HCT116 (cell line): Measurements from ENCODE around the gene RNF111. TPM values are rescaled to one million over a fixed set of nuclear protein-coding genes. Genes with fewer than 3 reads are reported as not detected.

Experiments
- ATAC-seq: fragments of 200-7000 bp; cut with Tn5 transposase; 2 replicates; pipeline ENCODE4 v1.9.1; 2020; ENCODE audit warnings: mild to moderate bottlenecking, moderate library complexity
- BruUV-seq: library from RNA; stranded (reverse); fragments of 400-500 nt; replicated peaks from 2 replicates; lab custom pipeline; 2021; lab: Mats Ljungman, UMichigan
- CTCF ChIA-PET: fragments of 300-600 bp; sonication (Branson Sonifier 250); formaldehyde crosslinking; loops from one replicate; lab custom pipeline; 2021; ENCODE audit warnings: antibody characterized with exemption; lab: Charles Lee
- POLR2A ChIA-PET: fragments of 300-600, 350-600 bp; sonication (Branson Sonifier 250); formaldehyde crosslinking; loops from one replicate; lab custom pipeline; 2021; ENCODE audit warnings: antibody characterized with exemption; lab: Charles Lee
- RAD21 ChIA-PET, 2 experiments: fragments of 300-600 bp; sonication (Branson Sonifier 250); formaldehyde crosslinking; loops; one replicate each; lab custom pipeline; 2023; ENCODE audit warnings: low total read pairs in 2 of 2; ENCODE audit not compliant: uncharacterized antibody in 2 of 2, unreplicated experiment in 2 of 2, low non-redundant PET in 1 of 2; lab: Charles Lee
- DNase-seq: peaks from one replicate; pipeline ENCODE4 v3.0.0-alpha.2; 2010; ENCODE audit warnings: low read depth, low spot score
- H2AFZ ChIP-seq: fragments of 200-600 bp; shearing (Covaris generic), sonication (generic); 2 replicates; pipeline ENCODE4 v1.6.1; 2017; ENCODE audit warnings: low read depth, mixed run types, mixed read lengths, antibody characterized with exemption, low read length; ENCODE audit not compliant: poor library complexity, severe bottlenecking
- H3K27ac ChIP-seq: 2 replicates; pipeline ENCODE4 v1.5.1; 2012; ENCODE audit warnings: low read depth, low read length
- H3K27me3 ChIP-seq: fragments of 200-600 bp; sonication (generic); 2 replicates; pipeline ENCODE4 v1.6.1; 2016; ENCODE audit warnings: mixed run types, low read length, mixed read lengths; ENCODE audit not compliant: insufficient read depth
- H3K36me3 ChIP-seq, 2 experiments: fragments of 200-500 bp in 1 of 2; fragments of 200-600 bp in 1 of 2; sonication (Bioruptor generic) in 1 of 2; sonication (generic) in 1 of 2; 2 replicates each; pipeline versions ENCODE4 v1.5.1 to v1.6.1; 2014 to 2016; ENCODE audit warnings: low read length in 2 of 2, inconsistent platforms in 1 of 2, mixed read lengths in 1 of 2, mixed run types in 1 of 2; ENCODE audit not compliant: insufficient read depth in 2 of 2, control insufficient read depth in 1 of 2
- H3K4me1 ChIP-seq, 2 experiments: fragments of 200-600 bp in 1 of 2; sonication (generic) in 1 of 2; 2 replicates each; pipeline versions ENCODE4 v1.5.1 to v1.6.1; 2012 to 2017; ENCODE audit warnings: low read length in 2 of 2, inconsistent platforms in 1 of 2, mild to moderate bottlenecking in 1 of 2, mixed read lengths in 1 of 2, mixed run types in 1 of 2, moderate library complexity in 1 of 2; ENCODE audit not compliant: insufficient read depth in 2 of 2, control insufficient read depth in 1 of 2
- H3K4me2 ChIP-seq: fragments of 200-600 bp; sonication (generic); 2 replicates; pipeline ENCODE4 v1.6.1; 2017; ENCODE audit warnings: mixed run types, low read length, mixed read lengths
- H3K4me3 ChIP-seq, 2 experiments: fragments of 200-600 bp in 1 of 2; sonication (generic) in 1 of 2; replicated peaks in 1 of 2; 2 replicates each; pipeline ENCODE4 v1.5.1; 2011 to 2016; ENCODE audit warnings: low read length in 2 of 2, control low read depth in 1 of 2, low read depth in 1 of 2, mild to moderate bottlenecking in 1 of 2, mixed read lengths in 1 of 2, mixed run types in 1 of 2
- H3K79me2 ChIP-seq: fragments of 200-600 bp; sonication (generic); 2 replicates; pipeline ENCODE4 v1.6.1; 2017; ENCODE audit warnings: mild to moderate bottlenecking, mixed run types, low read length, moderate library complexity, mixed read lengths; ENCODE audit not compliant: insufficient read depth
- H3K9ac ChIP-seq: fragments of 200-600 bp; sonication (generic); 2 replicates; pipeline ENCODE4 v1.6.1; 2016; ENCODE audit warnings: low read length, mixed read lengths
- H3K9me2 ChIP-seq: fragments of 200-600 bp; sonication (generic), shearing (Covaris generic); 2 replicates; pipeline ENCODE4 v1.6.1; 2017; ENCODE audit warnings: mixed run types, mild to moderate bottlenecking, moderate library complexity; ENCODE audit not compliant: insufficient read depth
- H3K9me3 ChIP-seq, 2 experiments: fragments of 200-500 bp in 1 of 2; fragments of 200-600 bp in 1 of 2; sonication (Bioruptor generic) in 1 of 2; sonication (generic) in 1 of 2; 2 replicates each; pipeline ENCODE4 v1.6.1; 2014 to 2017; ENCODE audit warnings: low read length in 2 of 2, mixed read lengths in 2 of 2, inconsistent platforms in 1 of 2, low read depth in 1 of 2, mild to moderate bottlenecking in 1 of 2, mixed run types in 1 of 2, moderate library complexity in 1 of 2; ENCODE audit not compliant: control insufficient read depth in 1 of 2, insufficient read depth in 1 of 2
- H4K20me1 ChIP-seq: fragments of 200-600 bp; sonication (generic), shearing (Covaris generic); 2 replicates; pipeline ENCODE4 v1.6.1; 2017; ENCODE audit warnings: mixed run types, mild to moderate bottlenecking, moderate library complexity; ENCODE audit not compliant: insufficient read depth
- CBX3 ChIP-seq: IDR thresholded peaks from 2 replicates; pipeline ENCODE4 v1.6.1; 2012; ENCODE audit warnings: low read depth
- CEBPB ChIP-seq: IDR thresholded peaks from 2 replicates; pipeline ENCODE4 v1.6.1; 2012; ENCODE audit warnings: low read depth
- JUND ChIP-seq: IDR thresholded peaks from 2 replicates; pipeline ENCODE4 v1.6.1; 2012
- RAD21 ChIP-seq: IDR thresholded peaks from 2 replicates; pipeline ENCODE4 v1.6.1; 2012; ENCODE audit warnings: low read depth, mild to moderate bottlenecking
- intact Hi-C: fragments of 100-400 bp; cut with micrococcal nuclease; formaldehyde crosslinking; loops from 2 replicates; pipeline ENCODE4 v1.10.0; 2022
- total RNA-seq: library from RNA; stranded (reverse); gene quantifications from one replicate; pipeline ENCODE4 v1.2.1, GENCODE V29; 2021; ENCODE audit not compliant: unreplicated experiment
- TF ChIP-seq, protein P1 (sequence below): IDR thresholded peaks from 2 replicates; pipeline ENCODE4 v1.6.1; 2012; ENCODE audit warnings: low read depth
- TF ChIP-seq, protein P2 (sequence below), 3 experiments: fragments of 200-600 bp in 1 of 3; sonication (generic) in 1 of 3; IDR thresholded peaks in 2 of 3; conservative IDR thresholded peaks in 1 of 3; 2 replicates each; pipeline ENCODE4 v1.5.1; 2012 to 2017; ENCODE audit warnings: low read depth in 2 of 3, low read length in 2 of 3, antibody characterized with exemption in 1 of 3, borderline replicate concordance in 1 of 3, control low read depth in 1 of 3, mild to moderate bottlenecking in 1 of 3, mixed read lengths in 1 of 3, mixed run types in 1 of 3, moderate library complexity in 1 of 3; ENCODE audit not compliant: insufficient read depth in 1 of 3

Gene RNF111
- total RNA-seq, 1 experiment from 2014 or later: 31.5 TPM

DNA sequence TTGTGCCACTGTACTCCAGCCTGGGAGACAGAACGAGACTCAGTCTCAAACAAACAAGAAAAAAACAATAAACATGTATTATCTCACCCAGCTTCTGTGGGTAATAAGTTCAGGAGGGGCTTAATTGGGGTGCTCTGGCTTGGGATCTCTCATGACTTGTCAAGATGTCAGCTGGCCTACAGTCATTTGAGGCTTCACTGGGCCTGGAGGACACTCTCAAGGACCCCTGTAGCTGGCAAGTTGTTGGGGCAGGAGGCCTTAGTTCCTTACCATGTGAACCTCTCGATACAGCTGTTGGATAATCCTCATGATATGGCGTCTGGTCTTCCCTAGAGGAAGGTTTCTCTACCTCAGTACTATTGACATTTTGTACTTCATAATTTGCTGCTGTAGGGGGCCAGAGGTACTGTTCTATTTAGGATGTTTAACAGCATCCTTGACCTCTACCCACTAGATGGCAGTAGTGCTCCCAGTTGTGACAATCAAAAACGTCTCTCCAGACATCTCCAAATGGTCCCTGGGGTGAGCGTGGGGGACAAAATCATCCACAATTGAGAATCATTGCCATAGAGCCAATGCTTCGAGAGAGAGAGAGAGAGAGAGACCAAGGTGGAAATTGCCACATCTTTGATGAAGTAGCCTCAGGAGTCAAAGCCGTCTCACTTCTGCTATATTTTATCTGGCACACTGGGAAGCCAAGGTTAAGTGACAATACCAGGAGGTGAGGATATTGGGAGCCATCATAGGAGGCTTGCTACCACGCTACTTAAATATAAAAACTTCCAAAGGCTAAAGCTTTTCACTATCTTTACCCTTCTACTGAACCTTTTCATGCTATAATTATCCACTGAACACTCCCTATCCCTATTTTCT lies 30.1 kb upstream of the RNF111 start:
- DNase-seq: peak; percentile 81
- H3K9me2 ChIP-seq: no peaks in the 10 kb centered on the region
- H2AFZ ChIP-seq: peak overlapping the region; percentile 96
- no peaks in the 10 kb centered on the region for H3K36me3 ChIP-seq
- ChIA-PET RAD21 (no interaction called here), CTCF (interaction anchor here (1.0 to 1.3 kb wide), 2 partner anchors 10 to 735 kb away, joined by 3 to 4 read pairs; no protein-coding TSS in a partner anchor), POLR2A (no interaction called here)
- ATAC-seq: peak; percentile 96
- intact Hi-C loops: loop anchor here (5.0 to 10.0 kb wide), 2 partner anchors 535 to 733 kb away; no protein-coding TSS in a partner anchor
- TF ChIP-seq, protein P1, sequence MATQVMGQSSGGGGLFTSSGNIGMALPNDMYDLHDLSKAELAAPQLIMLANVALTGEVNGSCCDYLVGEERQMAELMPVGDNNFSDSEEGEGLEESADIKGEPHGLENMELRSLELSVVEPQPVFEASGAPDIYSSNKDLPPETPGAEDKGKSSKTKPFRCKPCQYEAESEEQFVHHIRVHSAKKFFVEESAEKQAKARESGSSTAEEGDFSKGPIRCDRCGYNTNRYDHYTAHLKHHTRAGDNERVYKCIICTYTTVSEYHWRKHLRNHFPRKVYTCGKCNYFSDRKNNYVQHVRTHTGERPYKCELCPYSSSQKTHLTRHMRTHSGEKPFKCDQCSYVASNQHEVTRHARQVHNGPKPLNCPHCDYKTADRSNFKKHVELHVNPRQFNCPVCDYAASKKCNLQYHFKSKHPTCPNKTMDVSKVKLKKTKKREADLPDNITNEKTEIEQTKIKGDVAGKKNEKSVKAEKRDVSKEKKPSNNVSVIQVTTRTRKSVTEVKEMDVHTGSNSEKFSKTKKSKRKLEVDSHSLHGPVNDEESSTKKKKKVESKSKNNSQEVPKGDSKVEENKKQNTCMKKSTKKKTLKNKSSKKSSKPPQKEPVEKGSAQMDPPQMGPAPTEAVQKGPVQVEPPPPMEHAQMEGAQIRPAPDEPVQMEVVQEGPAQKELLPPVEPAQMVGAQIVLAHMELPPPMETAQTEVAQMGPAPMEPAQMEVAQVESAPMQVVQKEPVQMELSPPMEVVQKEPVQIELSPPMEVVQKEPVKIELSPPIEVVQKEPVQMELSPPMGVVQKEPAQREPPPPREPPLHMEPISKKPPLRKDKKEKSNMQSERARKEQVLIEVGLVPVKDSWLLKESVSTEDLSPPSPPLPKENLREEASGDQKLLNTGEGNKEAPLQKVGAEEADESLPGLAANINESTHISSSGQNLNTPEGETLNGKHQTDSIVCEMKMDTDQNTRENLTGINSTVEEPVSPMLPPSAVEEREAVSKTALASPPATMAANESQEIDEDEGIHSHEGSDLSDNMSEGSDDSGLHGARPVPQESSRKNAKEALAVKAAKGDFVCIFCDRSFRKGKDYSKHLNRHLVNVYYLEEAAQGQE: no peak
- TF ChIP-seq RAD21 (peak; percentile 75), JUND (no peak), CBX3 (peak; percentile 42; the same call in 1 of the 2 replicates), CEBPB (no peak)
- TF ChIP-seq, protein P2, sequence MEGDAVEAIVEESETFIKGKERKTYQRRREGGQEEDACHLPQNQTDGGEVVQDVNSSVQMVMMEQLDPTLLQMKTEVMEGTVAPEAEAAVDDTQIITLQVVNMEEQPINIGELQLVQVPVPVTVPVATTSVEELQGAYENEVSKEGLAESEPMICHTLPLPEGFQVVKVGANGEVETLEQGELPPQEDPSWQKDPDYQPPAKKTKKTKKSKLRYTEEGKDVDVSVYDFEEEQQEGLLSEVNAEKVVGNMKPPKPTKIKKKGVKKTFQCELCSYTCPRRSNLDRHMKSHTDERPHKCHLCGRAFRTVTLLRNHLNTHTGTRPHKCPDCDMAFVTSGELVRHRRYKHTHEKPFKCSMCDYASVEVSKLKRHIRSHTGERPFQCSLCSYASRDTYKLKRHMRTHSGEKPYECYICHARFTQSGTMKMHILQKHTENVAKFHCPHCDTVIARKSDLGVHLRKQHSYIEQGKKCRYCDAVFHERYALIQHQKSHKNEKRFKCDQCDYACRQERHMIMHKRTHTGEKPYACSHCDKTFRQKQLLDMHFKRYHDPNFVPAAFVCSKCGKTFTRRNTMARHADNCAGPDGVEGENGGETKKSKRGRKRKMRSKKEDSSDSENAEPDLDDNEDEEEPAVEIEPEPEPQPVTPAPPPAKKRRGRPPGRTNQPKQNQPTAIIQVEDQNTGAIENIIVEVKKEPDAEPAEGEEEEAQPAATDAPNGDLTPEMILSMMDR (IDR thresholded peaks at IDR 0.05 in 2 of 3, conservative IDR thresholded peaks at IDR 0.05 in 1 of 3; ENCODE audit: borderline replicate concordance in 1 of 3, insufficient read depth in 1 of 3, low read depth in 2 of 3, low read length in 2 of 3): peak; percentile 79 to 90 (median 82)
- H3K9ac ChIP-seq: no peak overlapping the region
- no peak overlapping the region for H3K27ac ChIP-seq
- BruUV-seq: no TSS peak
- H3K4me1 ChIP-seq: peaks cover 10 to 22% of the 10 kb centered on the region in 2 experiments
- no peaks in the 10 kb centered on the region for H3K9me3 ChIP-seq
- no peaks in the 10 kb centered on the region for H3K27me3 ChIP-seq
- H4K20me1 ChIP-seq: no peaks in the 10 kb centered on the region
- H3K4me2 ChIP-seq: peak overlapping the region; percentile 48
- no peaks in the 10 kb centered on the region for H3K79me2 ChIP-seq
- H3K4me3 ChIP-seq: no peak overlapping the region
